ENCODE measurements around the gene ACAD9.

GRCh38 chr3:128851601-128852000 is 27.8 kb upstream of the ACAD9 start:
- TF ChIP-seq CTCF (IDR thresholded peaks at IDR 0.05) (no peak), POLR2A (IDR thresholded peaks at IDR 0.05) (no peak)
